SK-N-MC (cell line): ENCODE data around the gene PTDSS2.
"Not testable (repeated sequence)": the region's sequence is repeated elsewhere in the genome, so short reads cannot be mapped to it uniquely, and the experiment has no call there.

Experiments used
- EZH2 ChIP-seq: fragments of 200-600 bp; sonication (generic); IDR thresholded peaks from one replicate; pipeline ENCODE4 v1.6.1; 2017; ENCODE audit warnings: antibody characterized with exemption
- POLR2AphosphoS5 ChIP-seq: IDR thresholded peaks from 2 replicates; pipeline ENCODE4 v1.6.1; 2012; ENCODE audit warnings: mild to moderate bottlenecking, low read depth, low read length, borderline replicate concordance

- TF ChIP-seq POLR2AphosphoS5, EZH2: not testable (repeated sequence)
These were observed 48.9 kb upstream of the PTDSS2 start for GRCh38 chr11:401196-401595.
